Measurements from ENCODE around the gene RCAN1. TPM values are rescaled to one million over a fixed set of nuclear protein-coding genes. Genes with fewer than 3 reads are reported as not detected.

Gene RCAN1
- total and polyA plus RNA-seq, 2 of the 8 experiments (the other 6 are each of a cell fraction or from before 2014, with no cell fraction given): 1.7 to 6.4 TPM

GRCh38 chr21:34526618-34527290, 88.2 kb downstream of the RCAN1 start:
- Histone ChIP-seq H3K56ac (replicated peaks; ENCODE audit: insufficient read length, low read depth, low read length) (no peak overlapping the region), H4K8ac (ENCODE audit: extremely low read depth, insufficient read depth, low read length) (no peak overlapping the region), H4K5ac (ENCODE audit: insufficient read length, low read depth, low read length) (no peak overlapping the region), H3K79me1 (ENCODE audit: low read depth, low read length) (no peaks in the 10 kb centered on the region), H2BK120ac (replicated peaks; ENCODE audit: low read depth, low read length) (no peak overlapping the region), H3K4me2 (ENCODE audit: insufficient read depth in 1 of 2, low read depth in 2 of 2, low read length in 2 of 2) (peak overlapping the region in 1 of 2 experiments; percentile 40; a peak in 3 of 4 replicates), H2AK5ac (ENCODE audit: low read depth, low read length) (no peak overlapping the region), H3K4me1 (replicated peaks in 1 of 4; ENCODE audit: control insufficient read depth in 3 of 4, insufficient read depth in 4 of 4, low read length in 3 of 4) (peaks cover 8 to 19% (median 14%) of the 10 kb centered on the region in 4 experiments), H3K18ac (ENCODE audit: extremely low read depth, low read length) (no peak overlapping the region), H3K27ac (ENCODE audit: low read depth, low read length) (no peak overlapping the region), H2BK12ac (ENCODE audit: low read depth, low read length) (peak overlapping the region; percentile 60; the same call in 1 of the 2 replicates), H3K79me2 (ENCODE audit: control insufficient read depth in 1 of 2, insufficient read depth in 2 of 2, low read length in 2 of 2) (no peaks in the 10 kb centered on the region), H3K23ac (ENCODE audit: insufficient read length) (no peak overlapping the region), H2AFZ (ENCODE audit: low read length) (0 out of 2 replicates have a peak overlapping the region, but pooled peaks have one; percentile 8), H3K4ac (replicated peaks; ENCODE audit: insufficient read length, low read depth, low read length) (no peak overlapping the region), H3K4me3 (ENCODE audit: extremely low read depth in 1 of 4, insufficient read depth in 2 of 4, low read depth in 3 of 4, low read length in 4 of 4) (no peak overlapping the region), H2BK5ac (ENCODE audit: low read depth, low read length) (no peak overlapping the region), H3K9me3 (ENCODE audit: insufficient read depth in 2 of 2, low read depth in 1 of 2, low read length in 1 of 2) (no peaks in the 10 kb centered on the region), H4K91ac (replicated peaks; ENCODE audit: insufficient read length, low read length) (no peak overlapping the region), H3K9ac (replicated peaks in 1 of 4; ENCODE audit: extremely low read depth in 1 of 4, low read depth in 3 of 4, low read length in 3 of 4) (no peak overlapping the region), H3K14ac (ENCODE audit: insufficient read length) (no peak overlapping the region), H4K20me1 (replicated peaks in 1 of 2; ENCODE audit: control insufficient read depth in 1 of 2, insufficient read depth in 2 of 2, low read length in 2 of 2) (no peaks in the 10 kb centered on the region), H3K36me3 (ENCODE audit: control insufficient read depth in 2 of 4, insufficient read depth in 4 of 4, low read length in 3 of 4) (no peaks in the 10 kb centered on the region), H2BK15ac (ENCODE audit: low read length) (no peak overlapping the region), H2BK20ac (ENCODE audit: low read length) (no peak overlapping the region), H3K27me3 (replicated peaks in 1 of 4; ENCODE audit: control insufficient read depth in 3 of 4, extremely low read depth in 1 of 4, insufficient read depth in 3 of 4, low read length in 3 of 4) (no peaks in the 10 kb centered on the region; a peak in 2 of 7 replicates), H3K23me2 (ENCODE audit: low read depth, low read length) (no peaks in the 10 kb centered on the region)
- FAIRE-seq (peak; percentile 92), DNase-seq (ENCODE audit: low read depth in 1 of 2, low spot score in 2 of 2) (no peak)
- 65% methylated on average over 10 of the region's 10 CpGs; no CpG with 5 or more reads in 1 of the 2 experiments for WGBS, 2 experiments (ENCODE audit: extremely low coverage in 1 of 2, insufficient coverage in 1 of 2, insufficient read length in 1 of 2, insufficient replicate concordance in 2 of 2, low coverage in 1 of 2, low lambda C conversion rate in 2 of 2, missing lambda C conversion rate in 1 of 2)
- CTCF ChIA-PET (ENCODE audit: partially characterized antibody): interaction anchor here (0.8 to 2.8 kb wide), 10 partner anchors 9 to 159 kb away, joined by 3 to 14 read pairs (median 6); no protein-coding TSS in a partner anchor
- POLR2A ChIA-PET (ENCODE audit: partially characterized antibody): interaction anchor here (1.0 to 1.5 kb wide), 3 partner anchors 17 to 23 kb away, joined by 3 to 6 read pairs (median 3); no protein-coding TSS in a partner anchor
- TF ChIP-seq FOSL1 (IDR thresholded peaks at IDR 0.05; ENCODE audit: insufficient read depth, low read depth, low read length) (no peak), RNF2 (IDR thresholded peaks at IDR 0.05; ENCODE audit: borderline replicate concordance, low read depth, low read length, missing control alignments, poor library complexity, severe bottlenecking) (no peak), NANOG (IDR thresholded peaks at IDR 0.05; ENCODE audit: insufficient read depth, low read depth, low read length, poor library complexity, severe bottlenecking) (no peak), SIN3A (conservative IDR thresholded peaks at IDR 0.05 in 1 of 2, IDR thresholded peaks at IDR 0.05 in 1 of 2; ENCODE audit: low read depth in 1 of 2, low read length in 2 of 2) (no peak), ASH2L (IDR thresholded peaks at IDR 0.05; ENCODE audit: low read length) (peak; percentile 53), TEAD4 (IDR thresholded peaks at IDR 0.05; ENCODE audit: low read depth, low read length) (peak; percentile 77), JUND (IDR thresholded peaks at IDR 0.05; ENCODE audit: low read length) (peak; percentile 78), ATF2 (IDR thresholded peaks at IDR 0.05; ENCODE audit: low read length) (peak; percentile 75; the same call in 1 of the 2 replicates), CBX5 (IDR thresholded peaks at IDR 0.05; ENCODE audit: low read depth, low read length) (no peak), TCF12 (IDR thresholded peaks at IDR 0.05; ENCODE audit: low read depth, low read length) (0 out of 2 replicates have a peak, but pooled peaks have one; percentile 39)
